ENCODE results near the gene SMAD1.

The SMAD1 gene

DNA sequence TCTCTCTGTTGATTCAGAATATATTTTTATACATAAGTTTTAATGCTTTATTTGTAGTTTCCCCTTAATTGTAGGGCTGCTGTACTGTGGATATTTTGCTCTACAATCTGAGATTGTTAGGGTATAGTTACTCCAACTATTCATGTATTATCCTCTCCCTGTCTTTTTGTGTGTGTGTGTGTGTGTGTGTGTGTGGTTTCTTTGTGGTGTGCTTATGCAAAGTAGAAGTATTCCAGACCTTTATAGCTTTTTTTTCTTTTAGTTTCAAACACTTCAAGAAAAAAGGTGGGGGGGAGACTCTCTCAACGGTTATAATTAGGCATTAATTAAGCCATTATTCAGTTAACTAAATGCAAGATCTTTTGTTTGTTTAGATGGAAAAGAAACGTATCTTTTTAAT lies 6.7 kb downstream of the SMAD1 start:
- Histone ChIP-seq H3K4me3 (ENCODE audit: low read length in 2 of 2) (no peak overlapping the region), H3K36me3 (ENCODE audit: control insufficient read depth in 2 of 2, insufficient read depth in 2 of 2, low read length in 2 of 2) (no peaks in the 10 kb centered on the region), H3K4me1 (ENCODE audit: control insufficient read depth, insufficient read depth, low read length) (peaks cover 6% of the 10 kb centered on the region), H3K9ac (ENCODE audit: low read length in 2 of 2) (no peak overlapping the region), H3K27me3 (ENCODE audit: control insufficient read depth in 1 of 2, insufficient read depth in 2 of 2, low read length in 2 of 2) (no peaks in the 10 kb centered on the region), H3K9me3 (ENCODE audit: control insufficient read depth in 2 of 2, low read length in 2 of 2) (no peaks in the 10 kb centered on the region), H3K27ac (ENCODE audit: low read length) (no peak overlapping the region)

DNA sequence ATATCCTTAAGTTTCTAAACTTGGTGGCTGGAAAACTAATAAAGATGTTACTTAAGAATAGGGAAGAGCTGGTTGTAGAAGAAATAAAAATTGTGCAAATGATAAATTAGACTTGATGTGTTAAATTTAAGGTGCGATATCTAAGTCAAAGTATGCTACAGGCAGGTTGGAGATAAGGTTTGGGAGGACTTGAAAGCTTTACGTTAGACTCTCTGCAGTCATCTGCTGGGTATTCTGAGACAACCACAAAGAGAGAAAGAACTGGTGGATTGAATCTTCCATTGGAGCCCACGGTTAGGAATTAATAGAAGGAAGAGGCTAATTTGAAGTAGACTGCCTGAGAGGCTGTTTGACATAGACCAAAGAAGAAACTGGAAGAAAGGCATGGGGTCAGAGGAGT lies 7.9 kb downstream of the SMAD1 start:
- H3K27me3 ChIP-seq (ENCODE audit: control insufficient read depth in 1 of 2, insufficient read depth in 2 of 2, low read length in 2 of 2), result no peaks in the 10 kb centered on the region
- H3K36me3 ChIP-seq (ENCODE audit: control insufficient read depth in 2 of 2, insufficient read depth in 2 of 2, low read length in 2 of 2), result no peaks in the 10 kb centered on the region
- H3K27ac ChIP-seq (ENCODE audit: low read length), result no peak overlapping the region
- no peaks in the 10 kb centered on the region for H3K9me3 ChIP-seq (ENCODE audit: control insufficient read depth in 2 of 2, low read length in 2 of 2)
- H3K4me3 ChIP-seq (ENCODE audit: low read length in 2 of 2), result no peak overlapping the region
- no peak overlapping the region for H3K9ac ChIP-seq (ENCODE audit: low read length in 2 of 2)
- H3K4me1 ChIP-seq (ENCODE audit: control insufficient read depth, insufficient read depth, low read length), result peaks cover 2% of the 10 kb centered on the region

DNA sequence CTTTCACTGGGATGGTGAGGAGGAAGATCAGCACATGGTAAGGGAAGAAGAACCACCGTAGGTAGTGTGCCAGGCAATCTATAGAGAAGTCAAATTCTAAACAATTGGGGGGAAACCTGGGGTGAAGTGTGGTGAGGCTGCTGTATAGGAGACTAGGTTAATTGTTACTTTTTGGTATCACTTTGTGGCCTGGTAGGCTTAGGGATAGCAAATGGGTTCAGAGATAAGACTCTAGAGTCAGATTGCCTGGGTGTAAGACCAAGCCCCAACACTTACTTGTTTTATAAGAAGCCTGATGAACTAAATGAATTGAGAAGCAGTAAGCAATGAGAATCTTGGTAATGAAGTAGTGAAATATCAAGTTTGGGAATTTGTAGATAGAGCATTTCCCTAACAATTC lies 8.7 kb downstream of the SMAD1 start:
- no peaks in the 10 kb centered on the region for H3K9me3 ChIP-seq (ENCODE audit: control insufficient read depth in 2 of 2, low read length in 2 of 2)
- no peaks in the 10 kb centered on the region for H3K27me3 ChIP-seq (ENCODE audit: control insufficient read depth in 1 of 2, insufficient read depth in 2 of 2, low read length in 2 of 2)
- H3K4me1 ChIP-seq (ENCODE audit: control insufficient read depth, insufficient read depth, low read length), result no peaks in the 10 kb centered on the region
- H3K27ac ChIP-seq (ENCODE audit: low read length), result no peak overlapping the region
- no peaks in the 10 kb centered on the region for H3K36me3 ChIP-seq (ENCODE audit: control insufficient read depth in 2 of 2, insufficient read depth in 2 of 2, low read length in 2 of 2)
- H3K4me3 ChIP-seq (ENCODE audit: low read length in 2 of 2), result no peak overlapping the region
- H3K9ac ChIP-seq (ENCODE audit: low read length in 2 of 2), result no peak overlapping the region

DNA sequence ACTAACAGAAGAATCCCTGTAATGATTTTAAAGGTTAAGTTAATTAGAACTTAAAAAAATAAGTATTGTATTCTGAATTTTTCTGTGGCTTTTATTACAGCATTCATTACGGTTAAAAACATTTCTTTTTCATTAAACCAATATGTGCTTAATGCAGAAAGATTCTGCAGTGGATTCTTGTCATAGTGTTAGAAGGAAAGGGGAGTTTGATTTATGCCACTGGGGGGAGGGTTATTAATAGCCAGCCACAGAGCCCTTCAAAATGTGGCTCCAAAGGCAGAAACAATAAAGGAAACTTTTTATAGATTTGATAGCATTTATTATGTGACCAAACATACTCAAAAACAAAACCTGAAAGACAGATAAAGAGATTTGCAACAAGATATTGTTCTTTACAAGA lies 9.1 kb downstream of the SMAD1 start:
- Histone ChIP-seq H3K27ac (ENCODE audit: low read length) (no peak overlapping the region), H3K9ac (ENCODE audit: low read length in 2 of 2) (no peak overlapping the region), H3K4me1 (ENCODE audit: control insufficient read depth, insufficient read depth, low read length) (no peaks in the 10 kb centered on the region)

DNA sequence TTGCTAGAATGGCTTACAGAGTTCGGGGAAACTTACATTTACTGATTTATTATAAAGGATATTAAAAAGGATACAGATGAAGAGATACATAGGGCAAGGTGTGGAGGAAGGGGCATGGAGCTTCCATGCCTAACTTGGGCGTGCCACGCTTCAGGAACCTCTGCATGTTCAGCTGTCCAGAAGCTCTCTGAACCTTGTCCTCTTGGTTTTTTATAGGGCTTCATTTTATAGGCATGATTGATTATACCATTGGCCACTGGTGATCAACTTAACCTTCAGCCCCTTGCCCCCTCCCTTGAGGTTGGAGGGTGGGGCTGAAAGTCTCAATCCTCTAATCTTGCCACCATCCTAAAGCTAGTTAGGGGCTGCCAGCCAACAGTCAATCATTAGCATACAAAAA lies 10.7 kb downstream of the SMAD1 start:
- Histone ChIP-seq H3K4me3 (ENCODE audit: low read length in 2 of 2) (no peak overlapping the region), H3K9ac (ENCODE audit: low read length in 2 of 2) (no peak overlapping the region), H3K4me1 (ENCODE audit: control insufficient read depth, insufficient read depth, low read length) (no peaks in the 10 kb centered on the region), H3K27me3 (ENCODE audit: control insufficient read depth in 1 of 2, insufficient read depth in 2 of 2, low read length in 2 of 2) (no peaks in the 10 kb centered on the region), H3K36me3 (ENCODE audit: control insufficient read depth in 2 of 2, insufficient read depth in 2 of 2, low read length in 2 of 2) (no peaks in the 10 kb centered on the region), H3K27ac (ENCODE audit: low read length) (no peak overlapping the region), H3K9me3 (ENCODE audit: control insufficient read depth in 2 of 2, low read length in 2 of 2) (no peaks in the 10 kb centered on the region)

More for the DNA sequence above, 9.1 kb downstream of the SMAD1 start:
- H3K36me3 ChIP-seq (ENCODE audit: control insufficient read depth in 2 of 2, insufficient read depth in 2 of 2, low read length in 2 of 2), result no peaks in the 10 kb centered on the region
- H3K9me3 ChIP-seq (ENCODE audit: control insufficient read depth in 2 of 2, low read length in 2 of 2), result no peaks in the 10 kb centered on the region
- no peak overlapping the region for H3K4me3 ChIP-seq (ENCODE audit: low read length in 2 of 2)
- H3K27me3 ChIP-seq (ENCODE audit: control insufficient read depth in 1 of 2, insufficient read depth in 2 of 2, low read length in 2 of 2), result no peaks in the 10 kb centered on the region

DNA sequence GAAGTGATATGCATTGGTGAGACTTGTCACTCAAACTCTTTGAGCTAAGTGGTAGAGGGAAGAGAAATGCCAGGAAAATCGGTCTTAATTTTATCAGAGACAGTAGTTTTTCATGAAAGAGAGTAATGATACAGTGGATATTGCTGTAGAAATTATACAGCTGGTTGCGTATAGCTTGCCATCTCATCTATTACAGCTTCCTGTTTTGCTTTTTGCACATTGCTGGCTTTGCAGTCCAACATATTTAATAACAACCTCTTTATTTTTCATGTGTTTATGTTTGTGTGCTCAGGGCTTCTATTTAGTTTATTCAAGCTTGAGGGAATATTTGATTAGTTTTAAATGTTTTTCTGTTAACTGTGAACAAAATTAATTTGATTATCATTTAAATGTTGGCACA lies 11.5 kb downstream of the SMAD1 start:
- H3K27me3 ChIP-seq (ENCODE audit: control insufficient read depth in 1 of 2, insufficient read depth in 2 of 2, low read length in 2 of 2), result no peaks in the 10 kb centered on the region

DNA sequence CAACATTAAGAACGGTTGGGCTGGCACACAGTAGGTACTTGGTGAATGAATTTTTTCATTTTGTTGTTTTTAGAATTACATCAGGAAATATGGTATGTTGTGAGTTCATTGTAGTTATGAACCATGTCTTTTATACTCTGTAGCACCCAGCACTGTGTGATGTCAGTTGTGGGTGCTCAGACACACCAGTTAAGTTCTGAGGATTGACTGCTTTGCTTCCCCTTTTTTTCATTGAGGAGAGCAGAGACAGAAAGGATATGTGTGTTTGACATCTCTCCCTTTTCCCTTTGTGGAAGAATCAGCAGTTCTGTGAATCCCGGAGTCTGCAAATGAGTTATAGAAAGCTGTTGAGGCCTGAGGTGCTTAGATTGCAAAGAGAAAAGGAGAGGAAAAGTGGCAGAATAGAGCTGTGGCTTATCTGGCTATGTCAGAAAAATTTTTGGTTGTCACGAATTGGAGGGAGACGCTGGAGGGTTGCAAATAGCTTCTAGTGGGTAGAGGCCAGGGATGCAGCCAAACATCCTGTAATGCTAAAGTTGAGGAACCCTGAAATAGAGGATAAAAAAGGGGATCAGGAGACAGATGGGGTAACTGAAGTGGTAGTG lies 13.1 kb downstream of the SMAD1 start:
- Histone ChIP-seq H3K36me3 (ENCODE audit: control insufficient read depth in 2 of 2, insufficient read depth in 2 of 2, low read length in 2 of 2) (no peaks in the 10 kb centered on the region), H3K27ac (ENCODE audit: low read length) (no peak overlapping the region), H3K27me3 (ENCODE audit: control insufficient read depth in 1 of 2, insufficient read depth in 2 of 2, low read length in 2 of 2) (no peaks in the 10 kb centered on the region), H3K9ac (ENCODE audit: low read length in 2 of 2) (no peak overlapping the region), H3K4me3 (ENCODE audit: low read length in 2 of 2) (no peak overlapping the region), H3K4me1 (ENCODE audit: control insufficient read depth, insufficient read depth, low read length) (no peaks in the 10 kb centered on the region), H3K9me3 (ENCODE audit: control insufficient read depth in 2 of 2, low read length in 2 of 2) (no peaks in the 10 kb centered on the region)

More for the DNA sequence above, 11.5 kb downstream of the SMAD1 start:
- H3K9ac ChIP-seq (ENCODE audit: low read length in 2 of 2), result no peak overlapping the region
- no peaks in the 10 kb centered on the region for H3K9me3 ChIP-seq (ENCODE audit: control insufficient read depth in 2 of 2, low read length in 2 of 2)
- no peak overlapping the region for H3K4me3 ChIP-seq (ENCODE audit: low read length in 2 of 2)
- H3K36me3 ChIP-seq (ENCODE audit: control insufficient read depth in 2 of 2, insufficient read depth in 2 of 2, low read length in 2 of 2), result no peaks in the 10 kb centered on the region
- H3K4me1 ChIP-seq (ENCODE audit: control insufficient read depth, insufficient read depth, low read length), result no peaks in the 10 kb centered on the region
- no peak overlapping the region for H3K27ac ChIP-seq (ENCODE audit: low read length)

DNA sequence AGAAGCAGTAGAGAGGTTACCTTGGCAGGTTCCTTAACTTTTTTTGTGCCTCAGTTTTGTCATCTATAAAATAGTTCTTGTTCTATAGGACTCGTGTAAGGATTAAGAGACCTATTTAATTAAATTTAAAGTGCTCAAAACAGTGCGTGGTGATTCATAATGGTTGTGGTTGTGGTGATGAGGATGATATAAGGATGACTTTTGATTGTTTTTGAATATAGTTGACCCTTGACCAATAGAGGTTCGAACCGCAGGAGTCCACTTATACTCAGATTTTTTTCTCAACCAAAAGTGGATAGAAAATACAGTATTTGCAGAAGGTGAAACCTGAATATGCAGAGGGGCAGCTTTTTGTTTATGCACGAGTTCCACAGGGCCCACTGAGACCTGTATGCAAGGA lies 14.6 kb downstream of the SMAD1 start:
- H3K9ac ChIP-seq (ENCODE audit: low read length in 2 of 2), result no peak overlapping the region
- H3K27me3 ChIP-seq (ENCODE audit: control insufficient read depth in 1 of 2, insufficient read depth in 2 of 2, low read length in 2 of 2), result no peaks in the 10 kb centered on the region
- H3K9me3 ChIP-seq (ENCODE audit: control insufficient read depth in 2 of 2, low read length in 2 of 2), result no peaks in the 10 kb centered on the region
- H3K4me3 ChIP-seq (ENCODE audit: low read length in 2 of 2), result no peak overlapping the region
- H3K27ac ChIP-seq (ENCODE audit: low read length), result no peak overlapping the region
- H3K36me3 ChIP-seq (ENCODE audit: control insufficient read depth in 2 of 2, insufficient read depth in 2 of 2, low read length in 2 of 2), result no peaks in the 10 kb centered on the region
- H3K4me1 ChIP-seq (ENCODE audit: control insufficient read depth, insufficient read depth, low read length), result no peaks in the 10 kb centered on the region

DNA sequence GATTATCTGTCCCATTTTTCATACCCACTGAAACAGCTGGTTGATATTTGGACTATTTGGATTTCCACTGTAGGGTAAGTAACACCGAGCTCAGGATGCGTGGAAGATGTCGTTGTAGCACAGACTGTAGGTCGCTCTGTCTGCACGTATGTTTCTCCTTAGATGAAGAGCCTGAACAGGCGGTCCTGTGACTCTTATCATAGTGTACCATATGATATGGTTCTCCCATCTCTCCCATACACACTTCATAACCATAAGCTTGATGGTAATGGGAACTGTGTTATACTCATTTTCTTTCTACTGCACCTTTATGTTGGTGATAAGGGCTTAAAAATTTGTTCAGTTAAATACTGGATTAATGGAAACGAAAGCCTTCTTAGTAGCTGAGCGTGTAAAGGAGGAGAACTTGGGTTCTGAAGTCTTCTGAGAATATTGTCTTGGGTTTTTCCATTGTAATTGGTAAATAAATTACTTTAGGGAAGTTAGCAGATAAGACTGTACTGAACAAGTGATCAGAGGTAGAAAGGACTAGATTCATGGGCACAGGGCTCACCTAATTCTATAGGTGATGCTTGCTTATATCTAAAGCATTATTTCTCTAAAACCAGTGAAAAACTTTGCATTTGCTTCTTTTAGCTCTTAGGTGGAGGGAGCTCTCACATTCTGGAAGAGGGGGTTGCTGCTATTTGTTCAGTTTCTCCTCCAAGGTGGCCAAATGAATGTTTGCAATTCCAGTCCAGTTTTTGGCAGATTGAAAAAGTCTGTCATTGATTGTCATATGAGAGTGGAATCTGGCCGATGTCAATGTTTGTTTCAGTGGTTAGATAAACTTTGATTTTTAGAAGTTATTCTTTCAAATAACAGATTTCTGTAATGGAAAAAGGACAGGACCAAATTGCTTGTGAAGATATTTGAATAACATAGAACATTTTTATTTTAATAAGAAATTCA lies 15.8 kb downstream of the SMAD1 start:
- H3K36me3 ChIP-seq (ENCODE audit: control insufficient read depth in 2 of 2, insufficient read depth in 2 of 2, low read length in 2 of 2), result no peaks in the 10 kb centered on the region

DNA sequence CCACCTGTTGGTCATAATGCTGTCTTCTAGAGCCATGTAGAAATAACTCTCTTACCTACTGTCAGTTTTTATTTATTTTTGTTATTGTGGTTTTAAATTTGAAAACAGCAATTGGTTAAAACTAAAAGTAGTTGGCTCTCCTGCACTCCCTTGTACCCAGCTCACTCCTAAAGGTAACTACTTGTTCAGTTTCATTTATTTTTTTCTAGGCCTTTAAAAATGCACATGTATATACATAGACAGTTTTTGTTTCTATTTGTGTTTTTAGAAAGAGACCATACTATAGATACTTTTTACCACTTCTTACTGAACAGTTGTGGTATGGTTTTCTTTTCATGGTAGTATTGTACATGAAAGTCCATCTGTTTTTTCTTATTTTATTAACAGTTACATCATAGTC lies 16.8 kb downstream of the SMAD1 start:
- H3K27ac ChIP-seq (ENCODE audit: low read length), result no peak overlapping the region
- no peaks in the 10 kb centered on the region for H3K27me3 ChIP-seq (ENCODE audit: control insufficient read depth in 1 of 2, insufficient read depth in 2 of 2, low read length in 2 of 2)
- no peaks in the 10 kb centered on the region for H3K4me1 ChIP-seq (ENCODE audit: control insufficient read depth, insufficient read depth, low read length)

More for the DNA sequence above, 15.8 kb downstream of the SMAD1 start:
- no peak overlapping the region for H3K4me3 ChIP-seq (ENCODE audit: low read length in 2 of 2)
- H3K27me3 ChIP-seq (ENCODE audit: control insufficient read depth in 1 of 2, insufficient read depth in 2 of 2, low read length in 2 of 2), result no peaks in the 10 kb centered on the region
- no peak overlapping the region for H3K27ac ChIP-seq (ENCODE audit: low read length)
- H3K9me3 ChIP-seq (ENCODE audit: control insufficient read depth in 2 of 2, low read length in 2 of 2), result no peaks in the 10 kb centered on the region
- H3K4me1 ChIP-seq (ENCODE audit: control insufficient read depth, insufficient read depth, low read length), result no peaks in the 10 kb centered on the region
- no peak overlapping the region for H3K9ac ChIP-seq (ENCODE audit: low read length in 2 of 2)

More for the DNA sequence above, 16.8 kb downstream of the SMAD1 start:
- no peaks in the 10 kb centered on the region for H3K36me3 ChIP-seq (ENCODE audit: control insufficient read depth in 2 of 2, insufficient read depth in 2 of 2, low read length in 2 of 2)
- H3K9ac ChIP-seq (ENCODE audit: low read length in 2 of 2), result no peak overlapping the region
- H3K9me3 ChIP-seq (ENCODE audit: control insufficient read depth in 2 of 2, low read length in 2 of 2), result no peaks in the 10 kb centered on the region
- no peak overlapping the region for H3K4me3 ChIP-seq (ENCODE audit: low read length in 2 of 2)

Measured in stomach smooth muscle (tissue), 2 donors.